ENCODE results near the gene EPG5. TPM values are rescaled to one million over a fixed set of nuclear protein-coding genes. Genes with fewer than 3 reads are reported as not detected.

The EPG5 gene
- total and polyA plus RNA-seq, 9 of the 15 experiments (the other 6 are each of a cell fraction or from before 2014, with no cell fraction given), result 1.3 to 10.7 (median 5.2) TPM

- TF ChIP-seq PREB (CRISPR knock-in tag; IDR thresholded peaks at IDR 0.05) (no peak), ZNF384 (IDR thresholded peaks at IDR 0.05; ENCODE audit: low read depth, low read length) (no peak), CEBPB (tag; IDR thresholded peaks at IDR 0.05) (no peak), HMGN3 (IDR thresholded peaks at IDR 0.05; ENCODE audit: borderline replicate concordance, extremely low read depth, insufficient read length, low read depth, low read length) (no peak), CBX1 (IDR thresholded peaks at IDR 0.05; ENCODE audit: low read depth) (no peak)
Observed at GRCh38 chr18:45896452-45896851, 70.7 kb downstream of the EPG5 start (continued).

GRCh38 chr18:45895339-45895738 lies 71.8 kb downstream of the EPG5 start:
- BruUV-seq (replicated peaks), result no TSS peak
- intact Hi-C loops (cut with micrococcal nuclease), result no loop called here
- Histone ChIP-seq H3K4me1 (replicated peaks in 1 of 2; ENCODE audit: control insufficient read depth in 2 of 2, insufficient read depth in 2 of 2, low read length in 2 of 2) (no peaks in the 10 kb centered on the region), H2AFZ (ENCODE audit: low read depth, low read length) (no peak overlapping the region), H3K9me1 (ENCODE audit: control insufficient read depth, insufficient read depth, low read length) (no peaks in the 10 kb centered on the region), H3K79me2 (ENCODE audit: control insufficient read depth, insufficient read depth, low read length) (no peaks in the 10 kb centered on the region), H3K9me3 (replicated peaks; ENCODE audit: control insufficient read depth, insufficient read depth, low read depth, low read length) (no peaks in the 10 kb centered on the region), H3K27ac (ENCODE audit: extremely low read depth, low read depth, low read length) (no peak overlapping the region), H3K4me2 (ENCODE audit: insufficient read depth, low read length) (no peak overlapping the region), H3K27me3 (ENCODE audit: control insufficient read depth in 2 of 2, insufficient read depth in 2 of 2, low read length in 2 of 2) (no peaks in the 10 kb centered on the region), H3K4me3 (no peak overlapping the region), H3K36me3 (ENCODE audit: control insufficient read depth, insufficient read depth, low read length) (peaks cover 25% of the 10 kb centered on the region; the same call in 2 of the 3 replicates), H3K9ac (ENCODE audit: insufficient read depth in 1 of 2, low read depth in 2 of 2, low read length in 2 of 2) (no peak overlapping the region), H4K20me1 (replicated peaks; ENCODE audit: control insufficient read depth, insufficient read depth, low read length) (no peaks in the 10 kb centered on the region)
- POLR2A ChIA-PET, result no interaction called here
- 13% methylated on average over 1 of the region's 1 CpG for WGBS (ENCODE audit: insufficient coverage, low coverage, missing lambda C conversion rate)
- in situ Hi-C loops (cut with MboI), result no loop called here
- DNase-seq (ENCODE audit: extremely low read depth in 1 of 4, low spot score in 3 of 4) (no peak), FAIRE-seq (no peak), ATAC-seq (no peak)
- CTCF ChIA-PET (ENCODE audit: low intra/inter-chr PET ratio), result no interaction called here
- TF ChIP-seq ZNF407 (IDR thresholded peaks at IDR 0.05; ENCODE audit: low read depth) (no peak), ZFP1 (CRISPR knock-in tag; IDR thresholded peaks at IDR 0.05) (no peak), ZNF707 (CRISPR knock-in tag; conservative IDR thresholded peaks at IDR 0.05) (no peak)
